Myocyte (in vitro differentiated cells): ENCODE results near the gene FRAS1. TPM values are rescaled to one million over a fixed set of nuclear protein-coding genes. Genes with fewer than 3 reads are reported as not detected.

Source experiments
- DNase-seq: peaks from one replicate; pipeline ENCODE4 v3.0.0-alpha.2; 2012; ENCODE audit warnings: low read depth
- total RNA-seq: library from RNA; depleted of rRNA; stranded (reverse); fragments of >200 nt; gene quantifications from 2 replicates; pipeline ENCODE4 v1.2.3, GENCODE V29; 2014

The FRAS1 gene
- total RNA-seq, 1 donor from 2014 or later, result 21.0 TPM

DNA sequence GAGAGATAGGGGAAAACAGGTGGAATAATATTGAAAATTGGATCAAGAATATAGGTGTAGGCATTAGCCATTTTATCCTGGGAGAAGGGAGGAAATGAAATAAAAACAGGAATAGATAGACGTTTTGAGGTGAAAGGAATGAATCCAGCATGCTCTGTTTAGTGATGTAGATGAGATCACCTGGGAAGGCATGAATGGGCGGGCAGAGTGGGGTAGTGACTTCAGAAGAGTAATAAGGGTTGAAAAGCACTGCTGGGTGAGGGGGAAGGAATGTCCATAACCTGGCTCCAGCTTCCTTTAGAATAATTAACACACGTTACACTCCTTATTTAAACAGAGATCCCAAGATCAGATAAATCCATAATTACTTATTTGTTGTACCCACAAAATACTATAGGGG lies 303.3 kb downstream of the FRAS1 start:
- DNase-seq, result no peak

DNA sequence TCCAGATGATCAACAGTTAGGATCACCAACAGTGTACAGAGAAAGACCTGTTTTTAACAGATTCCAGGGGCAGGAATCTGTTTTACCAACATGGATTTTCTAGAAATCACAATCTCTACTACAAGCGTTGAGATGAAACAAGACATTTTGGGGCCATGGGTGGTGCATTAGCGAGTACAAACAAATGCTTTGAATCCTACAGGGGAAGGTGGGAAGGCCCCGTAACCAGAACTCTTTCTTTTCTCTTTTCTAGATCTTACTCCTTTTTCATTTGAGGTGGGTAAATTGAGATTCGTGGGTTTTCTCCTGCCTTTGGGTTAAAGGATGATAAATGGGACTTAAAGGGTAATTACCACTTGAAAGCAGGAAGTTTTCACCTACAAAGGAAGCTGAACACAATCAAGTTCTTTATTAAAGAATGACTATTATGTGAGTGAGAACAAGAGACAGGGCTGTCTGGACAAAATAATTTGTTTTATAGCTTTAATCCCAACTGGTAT lies 304.5 kb downstream of the FRAS1 start:
- DNase-seq, result no peak

GRCh38 chr4:78362310-78362709 lies 305.2 kb downstream of the FRAS1 start:
- DNase-seq, result no peak

DNA sequence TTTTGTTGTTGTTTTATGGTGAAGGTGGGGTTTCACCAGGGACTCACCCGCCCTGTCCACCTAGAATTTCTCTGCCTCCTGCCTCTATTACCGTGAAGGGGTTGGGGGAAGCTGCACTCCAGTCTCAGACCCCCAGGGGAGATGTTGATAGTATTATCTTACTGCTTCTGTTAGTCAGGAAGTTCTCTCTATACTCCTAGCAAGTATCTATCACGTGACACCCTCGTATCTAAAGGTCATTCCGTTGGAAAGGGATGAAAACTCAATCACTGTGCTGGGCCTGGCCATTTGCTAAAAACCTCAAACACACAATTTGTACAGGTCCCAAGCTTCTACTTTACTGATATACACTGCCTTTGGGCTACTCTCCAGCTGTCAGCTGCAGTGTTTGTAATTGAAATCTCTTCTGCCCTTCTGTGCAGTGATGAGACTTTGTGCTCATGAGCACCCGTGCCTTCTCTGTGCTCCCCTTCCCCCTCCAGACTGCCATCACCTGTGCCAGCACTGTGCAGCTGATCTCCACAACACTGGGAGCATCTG lies 306.0 kb downstream of the FRAS1 start:
- no peak for DNase-seq

- DNase-seq, result no peak
These were observed 312.6 kb downstream of the FRAS1 start for GRCh38 chr4:78369679-78370078.

- DNase-seq, result no peak
These were observed 313.7 kb downstream of the FRAS1 start for GRCh38 chr4:78370631-78371372.

DNA sequence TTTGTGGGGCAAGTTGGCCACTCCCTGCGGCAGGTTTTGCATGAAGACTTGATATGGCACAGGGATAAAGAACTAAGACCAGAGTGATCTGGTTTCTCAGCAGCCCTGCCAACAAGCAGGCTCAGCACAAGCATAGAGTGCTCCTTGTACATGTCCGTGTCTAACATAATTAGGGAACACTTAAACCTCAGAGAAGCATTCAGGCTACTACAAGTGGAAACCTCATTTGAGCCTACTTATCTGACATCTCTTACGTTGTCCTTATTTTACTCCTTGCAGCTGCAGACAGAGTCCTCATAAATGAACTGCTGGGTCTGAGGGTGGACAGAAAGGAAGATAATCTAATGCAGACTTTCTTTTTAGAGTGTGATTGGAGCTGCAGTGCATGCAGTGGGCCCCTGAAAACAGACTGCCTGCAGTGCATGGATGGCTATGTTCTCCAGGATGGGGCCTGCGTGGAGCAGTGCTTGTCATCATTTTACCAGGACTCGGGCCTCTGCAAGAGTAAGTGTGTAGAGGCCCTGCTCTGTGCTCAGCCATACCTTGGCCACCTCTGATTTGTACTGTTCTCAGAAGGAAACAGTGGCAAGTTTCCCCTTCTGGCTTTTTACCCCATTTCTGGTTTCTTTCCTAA lies 315.3 kb downstream of the FRAS1 start:
- DNase-seq, result no peak

DNA sequence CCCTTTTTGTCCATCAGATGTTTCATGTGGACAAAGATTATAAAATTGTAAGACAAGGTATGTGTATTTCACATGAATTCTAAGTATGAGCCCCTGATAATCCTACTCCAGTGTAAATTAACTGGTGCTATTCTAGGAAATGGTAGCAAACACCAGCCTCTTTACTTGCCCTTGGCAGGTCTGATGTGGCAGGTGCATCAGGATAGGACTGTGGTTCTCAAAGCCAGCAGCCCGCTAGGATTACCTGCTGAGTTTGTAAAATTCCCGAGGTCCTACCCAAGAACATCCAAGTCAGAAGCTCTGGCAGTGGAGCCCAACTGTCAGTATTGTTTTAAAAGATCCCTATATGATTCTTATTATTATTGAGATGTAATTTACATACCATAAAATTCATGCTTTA lies 320.4 kb downstream of the FRAS1 start:
- DNase-seq, result no peak

GRCh38 chr4:78379040-78379439 lies 321.9 kb downstream of the FRAS1 start:
- DNase-seq, result no peak

DNA sequence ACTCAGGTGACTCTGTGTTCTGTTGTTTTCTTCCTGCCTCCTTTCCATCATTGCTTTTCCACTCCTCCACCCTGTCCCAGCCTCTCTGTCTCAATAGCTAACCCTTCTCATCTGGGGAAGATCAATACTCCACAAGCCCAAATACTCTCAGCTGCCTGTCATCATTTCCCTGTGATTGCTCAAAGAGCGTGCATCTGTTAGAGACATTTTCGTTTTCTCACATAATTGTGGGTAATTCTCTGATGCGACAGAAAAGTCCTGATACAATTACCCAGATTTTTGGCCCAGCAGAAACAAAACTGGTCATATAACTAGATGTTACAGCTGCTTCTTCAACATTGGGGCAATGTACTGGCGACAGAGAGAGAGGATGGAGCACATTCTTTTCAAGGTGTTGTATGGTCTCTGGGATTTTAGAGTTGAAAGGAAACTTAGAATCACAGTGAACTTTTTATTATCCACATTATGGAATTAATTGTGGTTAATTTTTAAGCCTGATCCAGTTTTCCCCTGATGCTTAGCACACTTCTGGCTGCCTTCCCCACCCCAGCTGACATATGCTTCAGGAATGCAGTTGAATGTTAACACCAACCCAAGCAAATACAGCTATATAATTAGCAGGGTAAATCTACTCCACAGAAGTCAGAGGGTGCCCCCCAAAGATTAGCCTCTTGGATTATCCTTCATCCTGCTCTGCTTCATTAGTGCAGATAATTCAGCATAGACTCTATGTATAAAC lies 323.0 kb downstream of the FRAS1 start:
- peak; percentile 29 for DNase-seq

DNA sequence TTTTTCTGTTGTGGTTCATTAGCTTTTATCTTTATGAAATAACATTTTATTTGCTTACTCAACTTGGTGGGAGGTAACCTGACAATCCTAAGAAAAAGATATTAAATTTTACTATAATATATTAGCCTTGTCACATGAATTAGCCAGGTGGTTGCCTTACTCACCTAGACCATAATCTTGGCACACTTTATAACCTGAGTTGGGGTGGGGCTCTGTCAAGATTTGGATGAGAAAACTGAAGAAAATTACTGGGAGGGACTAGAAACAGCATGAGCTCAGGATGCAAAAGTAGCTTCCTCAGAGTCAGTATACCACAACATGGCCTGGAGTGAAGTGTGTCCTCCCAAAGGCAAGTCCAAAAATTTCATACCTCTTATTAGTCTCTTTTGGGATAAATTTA lies 329.6 kb downstream of the FRAS1 start:
- DNase-seq, result no peak

DNA sequence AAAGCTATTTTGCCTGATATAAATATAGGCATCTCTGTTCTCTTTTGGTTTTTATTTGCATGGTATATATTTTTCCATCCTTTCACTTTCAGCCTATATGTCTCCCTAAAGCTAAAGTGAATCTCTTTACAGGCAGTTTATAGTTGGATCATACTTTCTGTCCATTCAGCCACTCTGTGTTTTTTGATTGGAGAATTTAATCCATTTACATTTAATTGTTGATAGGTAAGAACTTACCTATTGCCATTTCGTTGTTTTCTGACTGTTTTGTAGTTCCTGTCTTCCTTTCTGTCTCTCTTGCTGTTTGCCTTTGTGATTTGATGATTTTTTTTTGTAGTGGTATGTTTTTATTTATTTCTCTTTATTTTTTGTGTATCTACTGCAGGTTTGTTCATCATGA lies 338.5 kb downstream of the FRAS1 start:
- DNase-seq, result no peak

DNA sequence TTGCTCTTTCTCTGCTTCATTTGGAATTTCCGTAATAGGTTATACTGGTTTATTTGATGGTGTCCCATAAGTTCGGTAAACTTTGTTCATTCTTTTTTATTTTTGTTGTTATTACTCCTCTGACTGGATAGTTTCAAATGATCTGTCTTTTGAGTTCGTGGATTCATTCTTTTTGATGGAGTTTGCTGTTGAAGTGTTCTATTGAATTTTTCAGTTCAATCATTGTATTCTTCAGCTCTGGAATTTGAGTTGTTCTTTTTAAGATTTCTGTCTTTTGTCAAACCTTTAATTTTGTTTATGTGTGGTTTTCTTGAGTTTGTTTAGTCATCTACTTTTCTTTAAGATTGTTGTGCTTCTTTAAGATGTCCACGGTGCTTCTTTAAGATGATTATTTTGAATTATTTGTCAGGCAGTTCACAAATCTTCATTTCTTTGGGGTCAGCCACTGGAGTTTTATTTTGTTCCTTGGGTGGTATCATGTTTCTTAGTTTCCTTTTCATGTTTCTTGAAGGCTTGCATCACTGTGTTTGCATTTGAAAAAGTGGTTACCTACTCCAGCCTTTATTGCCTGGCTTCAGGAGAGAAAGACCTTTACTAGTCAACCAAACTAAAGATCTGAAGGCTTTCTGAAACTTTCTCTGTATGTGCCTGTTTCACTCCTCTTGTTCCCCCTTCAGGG lies 339.6 kb downstream of the FRAS1 start:
- no peak for DNase-seq

GRCh38 chr4:78397292-78397630 lies 340.1 kb downstream of the FRAS1 start:
- no peak for DNase-seq

GRCh38 chr4:78409612-78410202 lies 352.6 kb downstream of the FRAS1 start:
- DNase-seq, result no peak

GRCh38 chr4:78410225-78410624 lies 353.1 kb downstream of the FRAS1 start:
- no peak for DNase-seq

DNA sequence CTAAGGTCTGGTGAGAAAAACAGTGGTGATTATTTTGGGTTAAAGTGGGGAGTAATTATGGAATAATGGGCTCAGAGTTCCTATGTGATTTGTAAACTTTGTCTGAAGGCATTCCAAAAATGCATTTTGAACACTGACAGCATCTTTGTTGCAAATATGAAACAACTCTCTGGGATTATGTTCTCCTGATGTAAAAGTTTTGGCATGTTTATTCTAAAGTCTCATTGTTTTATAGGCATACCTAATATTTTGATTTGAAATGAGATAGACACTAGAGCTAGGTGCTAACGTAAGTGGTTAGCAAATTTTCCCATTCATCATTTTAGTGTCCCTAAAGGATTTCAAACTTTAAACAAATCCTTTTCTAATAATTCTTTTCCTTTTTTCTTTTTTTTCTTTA lies 353.6 kb downstream of the FRAS1 start:
- no peak for DNase-seq

GRCh38 chr4:78414116-78414515 lies 357.0 kb downstream of the FRAS1 start:
- no peak for DNase-seq

GRCh38 chr4:78417603-78418002 lies 360.5 kb downstream of the FRAS1 start:
- no peak for DNase-seq

- DNase-seq, result no peak
These were observed 361.3 kb downstream of the FRAS1 start for GRCh38 chr4:78418406-78418805.

DNA sequence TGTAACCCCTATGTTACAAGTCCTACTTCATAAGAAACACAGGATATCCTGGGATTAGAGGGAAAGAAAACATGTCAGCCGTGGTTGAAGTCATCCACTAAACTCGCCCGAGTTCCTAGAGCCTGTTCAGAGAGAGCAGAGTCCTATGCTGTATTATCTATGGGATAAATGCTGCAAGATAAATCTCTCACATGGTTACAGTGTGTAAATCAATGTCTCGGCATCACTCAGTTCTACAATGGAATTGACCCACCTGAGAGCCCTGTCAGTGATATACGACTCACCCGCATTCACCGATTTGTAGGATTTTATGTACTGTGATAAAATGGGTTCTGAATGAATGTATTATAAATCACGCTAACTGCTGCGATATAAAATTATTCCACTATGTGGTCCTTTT lies 366.7 kb downstream of the FRAS1 start:
- DNase-seq, result no peak
